ENCODE measurements around the gene KCNH6.

KCNH6 gene

DNA sequence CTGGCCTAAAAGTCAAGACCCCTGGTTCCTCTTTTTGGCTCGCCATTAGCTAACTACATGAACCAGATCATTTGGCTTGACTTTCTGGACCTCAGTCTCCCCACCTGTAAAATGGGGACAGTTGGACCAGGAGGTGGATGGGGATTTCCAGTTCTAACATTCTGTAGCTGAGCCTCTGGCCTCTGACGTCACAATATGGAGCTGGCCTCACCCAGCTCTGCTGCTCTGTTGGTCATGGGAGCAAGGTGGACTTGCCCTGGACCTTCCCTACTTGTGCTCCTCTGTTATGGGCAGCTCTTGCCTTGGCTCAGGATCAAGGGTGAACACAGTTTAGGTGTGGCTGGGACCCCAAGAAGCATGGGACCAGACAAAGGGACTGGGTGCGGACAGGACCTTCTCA, 16.5 kb upstream of the KCNH6 start:
- no peak for DNase-seq (ENCODE audit: low read depth in 2 of 2)

DNA sequence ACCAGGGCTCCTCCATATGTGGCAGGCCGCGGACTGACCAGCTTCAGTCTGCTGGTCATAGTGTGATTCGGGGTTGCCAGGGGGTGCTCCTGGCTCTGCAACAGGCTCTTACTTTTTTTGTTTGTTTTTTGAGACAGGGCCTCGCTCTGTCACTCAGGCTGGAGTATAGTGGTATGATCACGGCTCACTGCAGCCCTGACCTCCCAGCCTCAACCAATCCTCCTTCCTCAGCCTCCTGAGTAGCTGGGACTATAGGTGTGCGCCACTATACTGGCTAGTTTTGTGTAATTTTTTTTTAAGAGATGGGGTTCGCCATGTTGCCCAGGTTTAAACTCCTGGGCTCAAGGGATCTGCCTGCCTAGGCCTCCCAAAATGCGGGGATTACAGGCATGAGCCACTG, 11.8 kb upstream of the KCNH6 start:
- DNase-seq (ENCODE audit: low read depth in 2 of 2): no peak

DNA sequence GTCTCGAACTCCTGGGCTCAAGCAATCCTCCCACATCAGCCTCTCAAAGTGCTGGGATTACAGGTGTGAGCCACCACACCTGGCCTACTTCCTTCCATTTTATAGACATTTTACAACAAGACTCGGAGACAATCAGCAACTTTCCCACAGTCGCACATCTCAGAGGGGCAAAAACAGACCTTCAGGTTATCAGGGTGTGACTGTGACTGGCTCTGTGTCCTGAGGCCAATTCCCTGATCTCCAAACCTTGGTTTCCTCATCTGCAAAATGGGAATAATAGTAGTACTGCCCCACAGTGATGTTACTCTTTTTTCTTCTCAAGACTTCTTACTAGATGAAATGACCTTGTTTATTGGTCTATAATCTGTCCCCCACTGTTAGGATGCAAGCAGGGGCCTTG, 10.8 kb upstream of the KCNH6 start:
- no peak for DNase-seq (ENCODE audit: low read depth in 2 of 2)

DNA sequence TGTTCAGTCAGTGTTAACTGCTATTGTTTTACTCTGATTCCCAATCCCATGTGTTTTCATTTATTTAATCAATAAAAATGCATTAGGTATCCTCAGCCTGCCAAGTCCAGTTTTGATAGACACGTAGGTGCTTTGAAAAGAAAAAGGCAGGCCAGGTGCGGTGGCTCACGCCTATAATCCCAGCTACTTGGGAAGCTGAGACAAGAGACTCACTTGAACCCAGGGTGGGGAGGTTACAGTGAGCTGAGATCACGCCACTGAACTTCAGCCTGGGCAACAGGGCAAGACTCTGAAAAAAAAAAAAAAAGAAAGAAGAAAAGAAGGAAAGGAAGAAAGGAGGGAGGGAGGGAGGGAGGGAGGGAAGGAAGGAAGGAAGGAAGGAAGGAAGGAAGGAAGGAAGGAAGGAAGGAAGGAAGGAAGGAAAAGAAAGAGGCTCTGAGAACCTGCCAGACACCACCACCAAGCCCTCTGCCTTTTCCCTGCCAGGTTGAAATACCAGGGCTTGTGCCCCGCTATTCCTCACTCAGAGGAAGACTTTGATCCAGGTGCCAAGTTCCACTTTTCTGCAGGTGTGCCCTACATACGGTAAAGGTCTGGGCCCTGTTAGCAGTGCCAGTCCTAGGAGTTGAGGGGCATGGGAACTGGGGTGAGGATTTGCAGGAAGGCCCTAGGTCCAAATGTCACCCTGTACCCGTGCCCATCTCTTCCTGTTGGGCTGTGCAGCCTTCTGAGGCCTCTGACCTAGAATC, 10.1 kb upstream of the KCNH6 start:
- no peak for DNase-seq (ENCODE audit: low read depth in 2 of 2)

DNA sequence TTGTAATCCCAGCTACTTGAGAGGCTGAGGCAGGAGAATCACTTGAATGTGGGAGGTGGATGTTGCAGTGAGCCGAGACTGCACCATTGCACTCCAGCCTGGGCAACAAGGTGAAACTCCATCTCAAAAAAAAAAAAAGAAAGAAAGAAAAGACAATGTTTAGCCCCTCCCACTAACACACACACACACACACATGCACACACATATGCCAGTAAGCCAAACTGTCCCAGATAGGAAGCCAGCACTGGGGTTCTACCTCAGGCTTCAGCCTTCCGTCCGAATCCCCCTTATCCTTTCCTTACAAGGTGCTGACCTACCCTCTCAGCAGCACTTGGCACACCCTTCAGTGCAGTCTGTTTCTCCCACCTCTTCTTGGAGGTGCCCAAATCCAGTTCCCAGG, 8.7 kb upstream of the KCNH6 start:
- no peak for DNase-seq (ENCODE audit: low read depth in 2 of 2)

DNA sequence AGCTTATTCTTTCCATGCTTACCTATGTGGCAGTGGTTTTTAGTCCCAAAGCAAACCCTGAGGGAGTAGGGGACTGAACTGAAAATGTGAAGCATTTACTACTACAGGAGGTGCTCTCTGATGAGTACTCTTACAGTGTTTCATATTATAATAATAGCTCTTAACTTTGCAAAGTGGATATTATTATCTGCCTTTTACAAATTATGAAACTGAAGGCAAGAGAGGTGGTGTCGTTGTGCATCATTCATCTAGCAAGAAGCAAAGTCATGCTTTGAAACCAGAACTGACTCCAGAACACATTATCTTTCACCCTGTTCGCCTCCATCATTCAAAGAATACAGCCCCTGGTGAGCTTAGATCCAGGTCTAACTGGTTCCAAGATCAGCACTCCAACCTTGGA, 8.2 kb upstream of the KCNH6 start:
- DNase-seq (ENCODE audit: low read depth in 2 of 2): no peak

DNA sequence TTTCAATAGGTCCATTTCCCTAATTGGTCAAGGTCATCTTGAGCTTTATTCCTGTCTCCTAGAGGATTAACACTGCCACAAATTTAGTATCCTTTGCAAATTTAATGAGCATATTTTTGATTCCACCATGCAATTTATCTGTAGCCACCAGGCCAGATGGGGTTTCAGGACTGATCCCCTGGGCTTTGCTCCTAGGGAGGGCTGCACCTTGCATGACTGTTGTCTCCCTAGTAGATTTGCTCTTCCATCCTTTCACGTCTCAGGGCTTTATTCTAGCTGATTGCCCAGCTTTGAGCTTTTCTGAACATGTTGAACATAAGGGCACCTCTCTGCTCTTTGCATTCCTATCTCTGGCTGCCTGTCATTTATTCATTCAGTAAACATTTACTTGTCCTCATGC, 7.7 kb upstream of the KCNH6 start:
- DNase-seq (ENCODE audit: low read depth in 2 of 2): no peak

DNA sequence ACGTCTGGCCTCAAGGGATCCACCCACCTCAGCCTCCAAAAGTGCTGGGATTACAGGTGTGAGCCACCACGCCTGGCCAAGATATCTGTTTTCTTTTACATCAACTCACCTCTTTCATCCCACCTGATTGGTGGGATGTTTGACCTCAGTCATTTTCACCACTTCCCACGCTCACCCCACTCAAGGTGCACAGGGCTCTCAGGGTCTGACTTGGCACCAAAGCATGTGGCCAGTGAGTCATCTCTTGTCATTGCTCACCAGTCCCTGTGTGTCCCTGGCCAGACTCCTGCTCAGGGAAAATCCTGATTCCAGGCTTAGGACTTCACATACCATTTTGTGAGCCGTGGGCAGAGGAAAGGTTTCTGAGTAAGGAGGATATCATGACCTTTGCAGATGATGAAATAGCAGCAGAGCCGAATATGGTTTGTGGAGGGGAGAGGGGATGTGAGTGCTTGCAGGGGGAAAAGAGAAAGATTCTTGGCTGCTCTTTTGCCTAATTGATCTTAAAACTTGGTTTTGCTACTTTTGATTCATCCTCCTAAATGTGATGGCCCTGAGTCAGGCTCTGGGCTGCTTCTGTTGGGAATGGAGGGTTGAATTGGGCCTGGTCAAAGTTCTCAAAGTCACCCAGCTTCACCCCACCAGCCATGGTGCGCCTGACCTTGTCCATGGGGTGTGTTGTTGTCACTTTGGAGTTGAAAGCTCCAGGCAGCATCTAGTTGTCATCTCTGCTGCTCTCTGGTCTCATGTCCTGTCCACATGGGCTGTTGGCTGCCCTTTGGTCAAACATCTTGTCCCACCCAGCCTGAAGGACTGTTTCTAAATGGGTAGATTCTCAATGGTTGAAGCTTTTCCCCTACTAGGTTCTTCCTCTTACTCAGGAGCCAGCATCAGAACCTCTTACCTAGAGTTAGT, 6.0 kb upstream of the KCNH6 start:
- no peak for DNase-seq (ENCODE audit: low read depth in 2 of 2)

DNA sequence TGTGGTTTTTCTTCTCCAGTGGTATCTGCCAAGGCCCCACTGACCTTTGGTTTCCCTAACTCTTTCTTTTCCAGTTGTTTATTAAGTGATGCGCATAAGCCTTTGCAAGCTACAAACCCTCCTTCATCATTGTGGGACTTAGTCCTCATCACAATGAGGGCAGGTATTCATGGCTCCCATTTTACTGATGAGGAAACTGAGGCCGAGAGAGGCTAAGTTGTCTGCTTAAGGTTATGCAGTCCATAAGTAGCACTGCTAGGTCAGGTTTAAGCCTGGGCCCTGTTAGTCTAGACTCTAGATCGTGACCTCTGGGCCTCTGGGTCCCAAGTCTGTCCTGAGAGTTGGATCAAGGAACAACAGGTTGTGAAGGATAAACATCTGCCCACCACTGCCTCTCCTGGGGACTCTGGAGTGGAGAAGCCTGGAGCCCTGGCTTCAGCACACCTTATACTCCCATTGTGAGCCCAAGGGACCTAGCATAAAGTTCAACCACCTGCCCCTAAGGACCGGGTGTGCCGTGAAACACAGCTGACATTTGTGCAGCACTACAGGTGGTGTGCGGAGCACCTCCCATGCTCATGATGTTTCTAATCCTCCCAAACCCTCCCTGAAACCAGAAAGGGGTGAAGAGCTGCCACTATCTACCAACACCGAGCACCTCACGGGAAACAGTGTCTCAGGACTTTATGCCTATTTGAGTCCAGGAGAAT, 5.2 kb upstream of the KCNH6 start:
- DNase-seq (ENCODE audit: low read depth in 2 of 2): no peak

DNA sequence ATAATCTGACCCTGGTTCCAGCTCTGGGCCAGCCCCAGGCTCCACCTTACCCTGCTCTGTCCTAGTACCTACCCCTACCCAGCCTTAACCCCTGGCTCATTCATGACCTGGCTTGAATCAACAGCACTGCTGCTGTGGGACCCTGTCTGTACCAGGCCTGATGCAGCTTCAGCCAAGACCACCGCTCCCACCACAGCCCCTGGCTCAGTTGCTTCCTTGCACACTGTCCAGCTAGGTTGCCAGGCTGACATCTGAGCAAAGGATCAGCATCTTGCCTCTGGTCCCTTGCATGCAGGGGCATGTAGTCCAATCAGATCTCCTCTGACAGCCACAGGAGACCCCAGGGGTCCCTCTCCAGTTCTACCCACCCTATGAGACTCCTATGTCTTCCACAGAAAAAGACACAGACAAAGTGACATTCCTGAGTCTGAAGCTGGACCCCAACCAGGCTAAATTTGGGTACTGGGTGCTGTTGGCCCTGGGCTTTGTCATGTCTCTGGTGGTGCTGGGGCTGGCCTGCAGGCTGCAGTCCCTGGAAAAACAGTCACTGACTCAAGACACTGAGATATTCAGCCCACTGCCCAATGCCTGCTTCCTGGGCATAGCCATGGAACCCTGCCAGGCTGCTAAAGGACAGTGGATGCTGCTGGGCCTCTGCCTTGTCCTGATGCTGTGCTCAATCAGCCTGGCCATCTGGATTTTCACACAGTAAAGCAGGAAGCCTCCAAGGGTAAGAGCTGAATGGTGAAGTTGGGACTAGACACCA, 3.9 kb upstream of the KCNH6 start:
- no peak for DNase-seq (ENCODE audit: low read depth in 2 of 2)

DNA sequence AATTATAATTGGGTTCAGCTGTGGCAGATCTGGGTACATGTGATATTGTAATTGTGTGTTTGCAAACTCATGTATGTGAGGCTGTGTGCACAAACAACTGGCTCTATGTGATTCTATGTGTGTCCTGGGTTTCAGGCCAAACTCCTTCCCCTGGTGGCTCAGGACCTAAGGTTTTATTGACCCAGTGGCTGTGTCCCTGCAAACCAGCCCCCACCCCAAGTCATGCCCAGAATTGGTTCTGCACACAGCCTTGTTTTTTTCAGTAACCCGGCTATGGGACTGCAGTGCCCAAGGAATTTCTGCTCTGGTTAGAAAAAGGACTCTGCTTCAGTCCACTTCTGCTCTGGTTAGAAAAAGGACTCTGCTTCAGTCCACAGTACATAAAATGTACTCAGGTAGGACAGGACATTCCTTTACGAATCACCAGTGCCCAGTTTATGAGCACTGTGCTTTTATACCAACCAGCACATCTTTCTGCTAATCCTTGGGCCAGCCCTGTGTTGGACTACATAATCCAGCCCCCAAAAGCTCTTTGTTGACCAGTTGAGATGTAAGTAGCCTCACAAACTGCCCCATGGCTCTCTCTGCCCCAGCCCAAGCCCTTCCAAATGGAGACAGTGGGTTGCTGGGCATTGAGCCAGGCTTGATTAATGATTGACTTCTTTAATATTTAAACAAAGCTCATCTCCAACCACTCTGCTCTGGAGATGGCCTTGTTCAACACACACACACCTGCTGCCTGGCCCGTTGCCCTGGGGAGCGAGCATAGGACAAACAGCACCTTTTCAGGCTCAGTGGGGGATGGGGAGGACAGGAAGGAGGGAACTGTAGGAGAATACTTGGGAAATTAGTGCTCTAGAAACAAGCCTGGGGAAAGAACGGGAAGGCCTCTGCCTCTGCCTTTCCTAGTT, 2.9 kb upstream of the KCNH6 start:
- DNase-seq (ENCODE audit: low read depth in 2 of 2): no peak

DNA sequence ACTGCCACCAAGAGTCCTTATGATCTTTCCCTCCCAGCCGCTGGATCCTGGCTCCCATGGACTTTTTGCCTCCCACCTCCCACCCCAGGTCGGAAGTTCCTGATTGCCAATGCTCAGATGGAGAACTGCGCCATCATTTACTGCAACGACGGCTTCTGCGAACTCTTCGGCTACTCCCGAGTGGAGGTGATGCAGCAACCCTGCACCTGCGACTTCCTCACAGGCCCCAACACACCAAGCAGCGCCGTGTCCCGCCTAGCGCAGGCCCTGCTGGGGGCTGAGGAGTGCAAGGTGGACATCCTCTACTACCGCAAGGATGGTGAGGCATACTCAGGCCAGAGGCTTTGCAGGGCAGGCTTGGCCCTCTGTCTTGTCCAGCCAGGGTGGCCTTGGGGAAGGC, 893 bp downstream of the KCNH6 start:
- DNase-seq (ENCODE audit: low read depth in 2 of 2): no peak

DNA sequence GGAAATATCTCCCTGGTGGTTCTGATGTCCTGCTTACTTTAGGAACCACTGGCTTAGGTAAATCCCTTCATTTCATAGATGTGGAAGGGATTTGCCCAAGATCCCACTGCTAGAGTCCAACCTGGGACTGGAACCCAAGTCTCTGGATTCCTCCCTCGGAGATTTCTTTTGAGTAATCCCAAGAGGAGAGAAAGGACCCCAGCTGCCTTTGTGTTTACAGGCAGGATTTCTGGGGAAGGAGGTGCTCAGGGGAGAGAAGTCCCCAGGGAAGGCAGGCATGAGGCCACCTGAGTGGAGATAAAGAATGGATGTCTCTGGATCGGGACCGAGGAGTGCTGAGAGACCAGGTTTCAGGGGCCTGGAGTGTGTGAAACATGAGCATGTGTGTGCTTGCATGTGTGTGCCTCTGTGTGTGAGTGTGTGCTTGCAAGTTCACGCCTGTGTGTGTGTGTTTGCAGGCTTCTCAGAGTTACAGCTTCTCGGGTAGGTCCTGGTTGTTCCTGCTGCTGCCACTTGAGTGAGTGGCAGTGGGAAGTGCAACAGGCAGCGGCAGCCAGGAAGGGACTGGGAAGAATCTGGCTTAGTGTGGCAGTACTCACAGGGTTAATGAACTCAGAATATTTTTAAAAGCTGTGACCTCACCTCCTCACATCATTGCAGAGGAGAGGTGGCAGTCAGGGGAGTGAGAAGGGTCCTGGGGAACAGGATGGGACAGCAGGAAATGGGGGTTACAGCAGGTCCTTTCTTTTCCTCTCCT, 2.2 kb downstream of the KCNH6 start:
- no peak for DNase-seq (ENCODE audit: low read depth in 2 of 2)

DNA sequence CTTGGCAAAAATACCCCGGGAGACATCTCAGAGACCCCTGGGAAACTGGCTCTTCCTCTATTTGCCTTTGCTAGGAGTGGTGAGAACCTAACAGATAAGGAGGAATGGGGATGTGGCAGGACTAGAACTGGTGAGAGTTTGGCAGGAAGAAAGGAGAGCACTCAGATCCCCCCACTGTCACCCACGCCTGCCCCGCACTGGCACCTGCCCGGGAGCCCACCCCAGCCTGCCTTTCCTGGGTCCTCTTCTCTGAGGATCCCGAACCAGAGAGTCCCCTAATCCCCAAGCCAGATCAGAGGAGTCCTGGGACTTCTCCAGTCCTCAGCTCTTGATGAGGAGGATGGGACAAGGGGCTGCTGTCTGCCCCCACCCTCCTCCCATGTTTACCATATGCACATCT, 3.7 kb downstream of the KCNH6 start:
- DNase-seq (ENCODE audit: low read depth in 2 of 2): no peak

DNA sequence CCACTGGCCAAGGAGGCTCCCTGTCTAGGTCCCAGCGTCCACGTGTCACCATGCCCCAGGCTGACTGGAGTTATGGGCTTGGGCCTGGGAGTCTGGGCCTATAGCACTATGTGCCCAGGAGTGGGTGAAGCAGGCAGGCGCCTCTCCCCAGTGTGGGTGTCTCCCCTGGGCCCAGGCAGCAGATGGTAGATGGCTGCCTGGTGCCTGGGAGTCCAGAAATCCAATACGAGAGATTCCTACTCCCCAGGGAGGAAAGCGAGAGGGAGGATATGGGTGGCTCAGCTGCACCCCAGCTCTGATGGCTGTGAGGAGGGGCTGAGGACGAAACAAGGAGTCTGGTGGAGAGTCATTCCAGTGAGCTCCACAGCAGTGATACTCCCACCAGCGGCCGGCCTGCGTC, 5.0 kb downstream of the KCNH6 start:
- no peak for DNase-seq (ENCODE audit: low read depth in 2 of 2)

DNA sequence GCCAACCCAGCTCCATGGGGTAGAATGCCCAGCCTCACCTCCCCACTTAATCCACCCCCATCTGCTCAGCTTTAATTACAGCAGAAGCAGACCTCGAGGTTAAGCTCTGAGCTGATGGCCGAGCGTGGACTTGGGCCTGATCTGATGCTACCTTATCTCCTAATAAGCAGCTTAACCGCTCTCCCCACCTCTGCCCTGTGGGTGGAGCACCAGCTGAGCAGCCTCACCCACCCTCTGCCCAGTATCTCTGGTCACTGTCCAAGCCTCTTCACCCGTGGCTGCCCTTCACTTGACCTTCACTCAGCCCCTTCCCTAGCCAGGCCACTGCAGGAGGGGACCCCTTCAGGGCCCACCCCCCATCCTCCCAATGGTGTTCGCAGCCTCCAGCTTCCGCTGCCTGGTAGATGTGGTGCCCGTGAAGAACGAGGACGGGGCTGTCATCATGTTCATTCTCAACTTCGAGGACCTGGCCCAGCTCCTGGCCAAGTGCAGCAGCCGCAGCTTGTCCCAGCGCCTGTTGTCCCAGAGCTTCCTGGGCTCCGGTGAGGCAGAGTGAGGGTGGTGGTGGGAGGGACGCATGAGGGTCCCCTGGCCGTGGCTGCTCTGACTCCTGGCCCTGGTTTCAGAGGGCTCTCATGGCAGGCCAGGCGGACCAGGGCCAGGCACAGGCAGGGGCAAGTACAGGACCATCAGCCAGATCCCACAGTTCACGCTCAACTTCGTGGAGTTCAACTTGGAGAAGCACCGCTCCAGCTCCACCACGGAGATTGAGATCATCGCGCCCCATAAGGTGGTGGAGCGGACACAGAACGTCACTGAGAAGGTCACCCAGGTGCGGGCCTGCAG, 6.8 kb downstream of the KCNH6 start:
- no peak for DNase-seq (ENCODE audit: low read depth in 2 of 2)

DNA sequence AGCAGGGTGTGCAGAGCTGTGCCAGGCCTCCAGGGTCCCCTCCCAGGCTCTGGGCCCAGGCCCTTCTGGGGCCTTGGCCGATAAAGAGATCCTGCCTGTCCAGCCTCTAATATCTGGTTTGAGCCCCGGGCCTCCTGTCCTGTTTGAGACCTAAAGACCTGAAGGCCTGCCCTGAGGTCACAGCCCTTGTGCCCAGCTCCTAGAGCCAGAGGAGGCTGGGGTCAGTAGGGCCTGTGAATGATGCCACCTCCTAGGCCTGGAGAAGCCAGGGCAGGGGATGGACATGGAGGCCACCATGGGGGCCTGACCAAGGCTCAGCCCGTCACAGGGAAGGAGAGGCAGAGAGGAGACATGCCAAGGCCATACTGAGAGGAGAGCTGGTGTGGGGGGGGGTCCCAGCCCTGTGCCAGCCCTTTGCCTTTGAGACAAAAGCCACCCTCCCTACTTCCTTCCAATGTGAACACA, 7.4 kb downstream of the KCNH6 start:
- DNase-seq (ENCODE audit: low read depth in 2 of 2): no peak

DNA sequence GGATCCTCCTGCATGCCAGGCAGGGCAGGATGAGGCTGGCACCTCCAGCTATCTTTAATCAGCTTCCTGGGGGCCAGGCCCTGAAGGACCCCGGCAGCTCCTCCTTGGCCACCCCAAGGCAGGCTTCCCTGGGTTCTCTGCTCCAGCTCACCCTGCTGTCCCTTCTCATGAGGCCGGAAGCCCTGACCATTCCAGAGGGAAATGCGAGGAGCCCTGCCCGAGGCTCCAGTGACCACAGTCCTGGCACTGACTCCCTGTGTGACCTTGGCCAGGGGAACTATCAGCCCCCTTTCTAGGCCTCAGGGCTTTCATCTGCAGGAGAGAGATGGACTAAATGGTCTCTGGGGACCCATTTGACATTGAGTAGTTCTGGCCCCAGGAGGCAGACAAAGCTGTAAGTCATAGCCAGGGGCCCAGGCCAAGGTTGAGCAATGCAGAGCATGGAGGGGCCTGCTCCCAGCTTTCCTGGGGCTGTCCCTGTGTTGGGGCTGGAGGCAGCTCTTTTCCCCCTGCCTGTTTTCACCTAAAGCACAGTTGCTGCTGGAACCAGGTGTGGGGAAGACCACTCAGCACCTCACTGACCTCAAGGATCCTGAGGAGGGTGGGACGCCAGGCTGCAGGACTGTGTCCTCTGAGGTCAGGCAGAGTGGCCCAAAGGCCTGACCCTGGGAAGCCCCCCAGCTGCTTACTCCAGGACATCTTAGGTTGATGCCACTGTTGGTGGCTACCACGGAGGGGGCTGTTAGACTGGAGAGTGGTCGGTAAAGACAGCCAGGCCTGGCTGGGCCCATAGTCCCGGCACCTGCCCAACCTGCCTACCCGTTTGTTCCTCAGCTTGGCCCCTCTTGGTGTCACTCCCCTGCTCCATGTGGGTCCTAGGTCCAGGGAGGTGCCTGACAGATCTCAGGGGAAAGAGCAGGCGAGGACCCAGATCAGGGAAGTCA, 8.1 kb downstream of the KCNH6 start:
- DNase-seq (ENCODE audit: low read depth in 2 of 2): no peak
